Measurements from ENCODE around the gene NOTCH1.

GRCh38 chr9:136565086-136565714 lies 19.4 kb upstream of the NOTCH1 start:
- TF ChIP-seq GLIS3 (CRISPR knock-in tag; IDR thresholded peaks at IDR 0.05) (no peak), TCF4 (CRISPR knock-in tag; IDR thresholded peaks at IDR 0.05; ENCODE audit: borderline replicate concordance) (no peak), CREB5 (CRISPR knock-in tag; IDR thresholded peaks at IDR 0.05; ENCODE audit: low read depth) (no peak), OSR1 (CRISPR knock-in tag; IDR thresholded peaks at IDR 0.05) (no peak), RARB (CRISPR knock-in tag; IDR thresholded peaks at IDR 0.05) (no peak), TOX (CRISPR knock-in tag; IDR thresholded peaks at IDR 0.05; ENCODE audit: borderline replicate concordance) (no peak), PPARA (CRISPR knock-in tag; IDR thresholded peaks at IDR 0.05; ENCODE audit: borderline replicate concordance) (no peak), ESRRG (CRISPR knock-in tag; IDR thresholded peaks at IDR 0.05) (no peak), ARNTL (CRISPR knock-in tag; IDR thresholded peaks at IDR 0.05; ENCODE audit: borderline replicate concordance, low read depth) (no peak), POU6F1 (CRISPR knock-in tag; IDR thresholded peaks at IDR 0.05; ENCODE audit: borderline replicate concordance, low read depth) (no peak), SNAI2 (CRISPR knock-in tag; IDR thresholded peaks at IDR 0.05) (no peak), ZC3H10 (CRISPR knock-in tag; IDR thresholded peaks at IDR 0.05) (no peak), BACH2 (CRISPR knock-in tag; IDR thresholded peaks at IDR 0.05; ENCODE audit: borderline replicate concordance) (no peak)

Measured in SK-N-SH treated with all-trans-retinoic acid at 6 μM for 48 hours (cell line).